A375 (cell line): ENCODE results near the gene MTA2. TPM values are rescaled to one million over a fixed set of nuclear protein-coding genes. Genes with fewer than 3 reads are reported as not detected.

Experiments used
- small RNA-seq: library from RNA; depleted of rRNA; stranded (forward); fragments of <200 nt; gene quantifications from one replicate; pipeline ENCODE3, GENCODE V24; 2014
- total RNA-seq: library from RNA; depleted of rRNA; stranded (reverse); fragments of >200 nt; shearing (Covaris generic); gene quantifications from 2 replicates; pipeline ENCODE4 v1.2.3, GENCODE V29; 2014; rRNA removed

Gene MTA2
- total RNA-seq = 153 and 165 TPM in 2 replicates

GRCh38 chr11:62601372-62602140 lies at the start of gene MTA2:
Gene MTA2 (minus strand): TSS chr11:62601865. CDS start chr11:62601450, 415 bp downstream.

DNA sequence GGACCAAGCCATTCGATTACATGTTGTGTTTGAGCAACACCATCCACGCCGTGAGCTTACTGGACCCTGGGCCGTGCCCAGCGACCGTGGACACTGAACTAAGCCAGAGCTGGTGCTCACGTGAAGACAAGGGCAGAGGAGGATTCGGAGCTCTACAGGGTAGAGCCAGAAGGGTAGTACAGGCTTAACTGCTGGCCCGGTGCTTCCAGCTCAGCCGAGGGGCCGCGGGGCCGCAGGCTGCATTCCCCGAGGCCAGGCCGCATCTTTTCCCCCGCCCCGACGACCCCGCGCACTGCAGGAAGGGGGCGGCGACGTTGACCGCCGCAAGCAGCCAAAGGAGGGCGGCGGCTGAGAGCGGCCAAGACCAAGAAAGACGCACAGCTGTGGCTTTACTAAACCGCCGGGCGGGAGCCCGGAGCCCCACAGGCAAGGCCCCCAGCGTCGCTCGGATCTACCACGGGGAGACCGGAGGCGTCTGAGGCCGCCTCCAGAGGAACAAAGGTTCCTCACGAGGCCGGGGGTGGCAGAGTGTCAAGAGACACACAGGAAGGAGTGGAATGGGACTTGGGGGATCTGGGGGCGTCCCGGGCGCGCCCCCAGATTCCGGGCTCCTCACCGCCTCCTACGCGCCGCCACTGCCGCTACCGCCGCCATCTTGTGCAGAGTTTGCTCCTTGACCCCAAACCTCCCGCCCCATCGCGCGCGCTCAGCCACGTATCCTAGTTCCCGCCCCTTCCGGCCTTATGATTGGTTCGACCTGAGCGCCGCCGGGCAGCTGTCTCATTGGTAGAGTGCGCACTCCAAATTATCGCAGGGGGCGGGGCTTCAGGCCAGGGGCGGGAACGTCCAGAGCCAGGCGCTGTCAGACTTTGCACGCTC lies 44.5 kb upstream of the MTA2 start, which contains the start of gene GANAB:
GANAB (minus strand) TSS at position 668 of the 879 bp plus-strand sequence; CDS start at position 654, 14 bp downstream.

DNA sequence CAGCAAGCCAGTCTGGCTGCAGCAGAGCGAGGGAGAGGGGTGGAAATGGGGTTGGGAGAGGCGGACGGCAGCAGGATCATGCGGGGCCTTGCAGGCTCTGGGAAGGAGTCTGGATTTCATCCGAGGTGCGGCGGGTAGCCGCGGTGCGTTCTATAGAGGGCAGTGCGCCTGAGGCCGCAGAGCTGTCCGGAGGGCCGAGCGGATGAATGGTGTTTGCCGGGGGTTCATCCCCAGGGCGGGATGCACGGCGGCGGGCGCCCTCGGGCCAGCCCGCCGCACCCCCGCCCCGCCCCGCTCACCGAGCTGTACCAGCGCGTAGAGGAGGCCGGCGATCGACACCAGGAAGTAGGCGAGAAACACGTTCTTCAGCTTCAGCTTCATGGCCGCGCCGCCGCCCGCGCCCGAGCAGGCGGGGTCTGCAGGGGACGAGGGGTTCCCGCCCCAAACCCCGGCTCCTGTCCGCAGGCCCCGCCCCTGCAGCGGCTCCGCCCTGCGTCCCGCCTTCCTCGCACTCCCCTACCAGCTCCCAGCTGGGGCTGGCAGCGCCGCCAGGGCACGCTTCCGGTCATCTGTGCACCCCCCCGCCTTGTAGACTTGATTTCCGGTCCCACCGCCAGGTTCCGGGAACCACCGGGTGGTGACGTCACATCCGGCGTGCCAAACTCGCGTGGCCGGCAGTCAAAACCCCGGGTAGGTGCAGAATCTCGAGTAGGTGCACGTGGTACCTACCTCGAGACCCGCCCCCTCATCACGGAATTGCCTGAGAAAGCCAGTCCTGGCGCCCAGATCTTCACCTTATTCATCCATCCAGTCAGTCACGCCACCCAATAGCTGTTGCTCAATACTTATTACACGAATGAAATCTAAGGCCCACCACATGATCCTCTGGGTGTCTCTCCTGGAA lies 20.2 kb upstream of the MTA2 start, which contains the start of gene B3GAT3:
B3GAT3 (minus strand) TSS at position 420 of the 904 bp plus-strand sequence; CDS start at position 381, 39 bp downstream.

GRCh38 chr11:62612366-62613290 lies 11.0 kb upstream of the MTA2 start, which contains the start of the genes EML3 and ROM1:
Gene EML3 (minus strand): TSS chr11:62612775. CDS start chr11:62612457, 318 bp downstream.
Gene ROM1 (plus strand): TSS chr11:62613257. CDS start chr11:62613282, 25 bp downstream.

GRCh38 chr11:62591448-62592145 lies 10.1 kb downstream of the MTA2 start, which contains the start of gene TUT1:
Gene TUT1 (minus strand): TSS chr11:62591523. CDS start chr11:62591485, 38 bp downstream.

DNA sequence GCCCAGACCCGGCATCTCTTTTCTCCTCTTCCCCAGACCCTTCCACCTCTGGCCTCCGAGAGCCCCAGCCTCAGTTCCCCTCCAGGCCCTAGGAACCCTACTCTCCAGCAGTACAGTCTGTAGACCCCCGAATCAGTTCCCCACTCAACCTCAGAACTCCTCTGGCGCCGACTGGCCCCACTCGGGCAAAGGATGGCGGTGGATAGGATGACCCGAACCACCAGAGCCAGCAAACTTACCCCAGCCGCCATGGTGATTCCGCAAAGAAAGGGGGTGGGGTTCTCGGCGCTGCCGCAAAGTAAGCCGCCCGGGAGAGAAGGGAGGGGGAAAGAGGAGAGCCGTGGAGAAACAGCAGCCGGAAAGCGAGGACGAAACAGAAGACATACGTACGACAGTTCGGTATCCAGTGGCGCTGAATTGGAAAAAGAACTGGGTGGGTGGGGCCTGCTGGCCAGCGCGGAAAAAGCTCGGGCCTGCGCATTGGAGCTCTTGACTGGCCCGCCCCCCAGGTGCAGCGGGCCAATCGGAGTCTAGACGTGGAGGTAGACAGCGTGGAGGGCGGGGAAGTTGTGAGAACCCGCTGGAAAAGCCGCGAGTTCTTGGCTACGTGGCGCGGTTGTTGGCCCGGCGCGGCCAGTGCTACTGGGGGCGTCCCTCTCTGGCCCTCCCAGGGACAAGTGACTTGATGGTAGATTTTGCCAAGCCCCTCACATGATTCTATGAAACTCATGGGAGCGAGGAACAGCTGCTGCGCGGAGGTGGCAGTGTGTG lies 27.9 kb downstream of the MTA2 start, which contains the start of gene EEF1G:
EEF1G (minus strand) TSS at position 300 of the 771 bp plus-strand sequence; CDS start at position 251, 49 bp downstream.

GRCh38 chr11:62546244-62546928 lies 55.3 kb downstream of the MTA2 start, which contains the start of gene AHNAK:
Gene AHNAK (minus strand): TSS chr11:62546806. CDS start chr11:62536098, 10,708 bp downstream.

Small RNAs within 50 kb of the gene (small RNA-seq; reads per million reads assigned to genes)
- gene AP001458.1 (not detected), gene EEF1G (not detected), gene MIR6747 (not detected)

Other genes starting within 250 kb of the MTA2 start
- not detected in 2 replicates for gene SCGB1A1, start 182.8 kb downstream of the MTA2 start, total RNA-seq
- 205 and 216 TPM in 2 replicates for gene AHNAK, start 55.1 kb downstream of the MTA2 start, total RNA-seq
- gene EEF1G, start 28.0 kb downstream of the MTA2 start, total RNA-seq = 2,191 and 2,371 TPM in 2 replicates
- gene TUT1, start 10.3 kb downstream of the MTA2 start, total RNA-seq = 18.9 and 28.1 TPM in 2 replicates
- gene EML3, start 10.9 kb upstream of the MTA2 start, total RNA-seq = 41.0 and 43.7 TPM in 2 replicates
- gene ROM1, start 11.4 kb upstream of the MTA2 start, total RNA-seq = 8.4 and 13.0 TPM in 2 replicates
- 84.1 and 103 TPM in 2 replicates for gene B3GAT3, start 20.1 kb upstream of the MTA2 start, total RNA-seq
- gene GANAB, start 44.7 kb upstream of the MTA2 start, total RNA-seq = 234 and 237 TPM in 2 replicates
- 21.1 and 24.6 TPM in 2 replicates for gene INTS5, start 51.4 kb upstream of the MTA2 start, total RNA-seq
- 258 and 334 TPM in 2 replicates for gene C11orf98, start 63.3 kb upstream of the MTA2 start, total RNA-seq
- 19.2 and 33.6 TPM in 2 replicates for gene CSKMT, start 63.4 kb upstream of the MTA2 start, total RNA-seq
- 27.7 and 35.5 TPM in 2 replicates for gene UQCC3, start 69.8 kb upstream of the MTA2 start, total RNA-seq
- 9.0 and 13.3 TPM in 2 replicates for gene LBHD1, start 70.4 kb upstream of the MTA2 start, total RNA-seq
- gene UBXN1, start 77.2 kb upstream of the MTA2 start, total RNA-seq = 306 and 324 TPM in 2 replicates
- gene LRRN4CL, start 87.7 kb upstream of the MTA2 start, total RNA-seq = 0.21 and 0.23 TPM in 2 replicates
- 87.7 and 115 TPM in 2 replicates for gene BSCL2, start 105.6 kb upstream of the MTA2 start, total RNA-seq
- not detected in 2 replicates for gene GNG3, start 105.8 kb upstream of the MTA2 start, total RNA-seq
- 13.6 and 14.1 TPM in 2 replicates for gene HNRNPUL2, start 125.6 kb upstream of the MTA2 start, total RNA-seq
- gene TTC9C, start 126.6 kb upstream of the MTA2 start, total RNA-seq = 37.5 and 48.1 TPM in 2 replicates
- 5.0 and 6.7 TPM in 2 replicates for gene ZBTB3, start 152.3 kb upstream of the MTA2 start, total RNA-seq
- gene POLR2G, start 159.7 kb upstream of the MTA2 start, total RNA-seq = 143 and 148 TPM in 2 replicates
- 33.0 and 39.5 TPM in 2 replicates for gene TAF6L, start 169.5 kb upstream of the MTA2 start, total RNA-seq
- gene TMEM179B, start 185.5 kb upstream of the MTA2 start, total RNA-seq = 61.4 and 91.5 TPM in 2 replicates
- 47.6 and 57.5 TPM in 2 replicates for gene TMEM223, start 190.1 kb upstream of the MTA2 start, total RNA-seq
- 35.6 and 42.9 TPM in 2 replicates for gene NXF1, start 203.6 kb upstream of the MTA2 start, total RNA-seq
- gene STX5, start 230.2 kb upstream of the MTA2 start, total RNA-seq = 33.8 and 38.8 TPM in 2 replicates
- gene TEX54, start 231.0 kb upstream of the MTA2 start, total RNA-seq = 1.5 TPM in 1 of 2 replicates, not detected in the other
- gene WDR74, start 237.7 kb upstream of the MTA2 start, total RNA-seq = 204 and 215 TPM in 2 replicates